Retinal pigment epithelial cell (primary cell): ENCODE measurements around the gene SLC17A7.

ENCODE experiments used
- DNase-seq: peaks from one replicate; pipeline ENCODE4 v3.0.0-alpha.2; 2010; ENCODE audit warnings: low read depth
- H3K4me3 ChIP-seq: 2 replicates; pipeline ENCODE4 v1.5.1; 2011; ENCODE audit warnings: mild to moderate bottlenecking, low read length, control low read depth, moderate library complexity
- TF ChIP-seq, protein P1 (sequence below): conservative IDR thresholded peaks from 2 replicates; pipeline ENCODE4 v1.5.1; 2011; ENCODE audit warnings: low read depth, low read length, control low read depth, inconsistent platforms

Gene SLC17A7

DNA sequence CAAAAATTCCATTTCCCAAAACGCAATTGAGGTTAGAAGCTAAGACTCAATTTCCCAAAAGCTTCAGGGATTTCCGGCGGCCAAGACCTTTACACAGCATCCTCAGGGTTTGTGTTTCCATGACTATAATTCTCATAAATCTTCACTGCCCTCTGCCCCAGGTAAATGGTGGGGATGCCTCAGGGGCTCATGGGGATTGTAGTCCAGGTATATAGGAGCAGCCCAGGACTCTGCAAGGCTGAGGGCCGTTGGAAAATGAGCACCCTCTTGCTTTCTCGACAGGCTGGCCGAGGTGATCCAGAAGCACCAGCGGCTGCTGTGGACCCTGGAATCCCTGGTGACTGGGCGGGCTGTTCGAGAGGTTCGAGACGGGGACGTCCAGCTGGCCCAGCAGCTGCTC, 18.1 kb upstream of the SLC17A7 start:
- TF ChIP-seq, protein P1, sequence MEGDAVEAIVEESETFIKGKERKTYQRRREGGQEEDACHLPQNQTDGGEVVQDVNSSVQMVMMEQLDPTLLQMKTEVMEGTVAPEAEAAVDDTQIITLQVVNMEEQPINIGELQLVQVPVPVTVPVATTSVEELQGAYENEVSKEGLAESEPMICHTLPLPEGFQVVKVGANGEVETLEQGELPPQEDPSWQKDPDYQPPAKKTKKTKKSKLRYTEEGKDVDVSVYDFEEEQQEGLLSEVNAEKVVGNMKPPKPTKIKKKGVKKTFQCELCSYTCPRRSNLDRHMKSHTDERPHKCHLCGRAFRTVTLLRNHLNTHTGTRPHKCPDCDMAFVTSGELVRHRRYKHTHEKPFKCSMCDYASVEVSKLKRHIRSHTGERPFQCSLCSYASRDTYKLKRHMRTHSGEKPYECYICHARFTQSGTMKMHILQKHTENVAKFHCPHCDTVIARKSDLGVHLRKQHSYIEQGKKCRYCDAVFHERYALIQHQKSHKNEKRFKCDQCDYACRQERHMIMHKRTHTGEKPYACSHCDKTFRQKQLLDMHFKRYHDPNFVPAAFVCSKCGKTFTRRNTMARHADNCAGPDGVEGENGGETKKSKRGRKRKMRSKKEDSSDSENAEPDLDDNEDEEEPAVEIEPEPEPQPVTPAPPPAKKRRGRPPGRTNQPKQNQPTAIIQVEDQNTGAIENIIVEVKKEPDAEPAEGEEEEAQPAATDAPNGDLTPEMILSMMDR = no peak
- DNase-seq = no peak
- H3K4me3 ChIP-seq = no peak overlapping the region

DNA sequence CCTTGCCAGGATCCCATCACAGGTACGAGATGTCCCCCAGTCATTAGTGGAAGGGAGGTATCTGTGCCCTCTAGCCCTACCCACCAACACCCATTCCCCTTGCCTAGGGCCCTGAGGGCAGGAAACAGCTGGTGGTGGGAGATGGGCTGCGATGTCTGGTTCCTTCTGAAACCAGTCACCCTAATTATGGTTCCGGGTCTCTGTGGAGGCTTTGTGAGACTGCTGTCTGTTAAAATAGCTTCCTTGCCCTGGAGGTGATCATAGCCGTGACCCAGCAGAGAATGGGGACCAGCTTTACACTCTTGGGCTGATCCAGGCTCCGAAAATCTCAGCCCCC, 17.2 kb upstream of the SLC17A7 start:
- H3K4me3 ChIP-seq = no peak overlapping the region
- DNase-seq = no peak
- TF ChIP-seq, protein P1 = no peak

DNA sequence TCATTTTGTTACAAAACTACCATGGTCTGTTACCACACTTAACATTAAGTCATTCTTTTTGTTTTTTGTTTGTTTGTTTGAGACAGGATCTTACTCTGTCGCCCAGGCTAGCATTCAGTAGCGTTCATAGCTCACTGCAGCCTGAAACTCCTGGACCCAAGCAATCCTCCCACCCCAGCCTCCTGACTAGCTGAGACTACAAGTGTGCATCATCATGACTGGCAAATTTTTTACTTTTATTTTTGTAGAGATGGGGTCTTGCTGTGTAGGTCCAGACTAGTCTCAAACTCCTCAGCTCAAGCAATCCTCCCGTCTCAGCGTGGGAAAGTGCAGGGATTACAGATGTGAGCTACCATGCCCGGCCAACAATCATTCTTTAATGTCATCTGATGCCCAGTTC, 15.0 kb upstream of the SLC17A7 start:
- TF ChIP-seq, protein P1 = no peak
- no peak overlapping the region for H3K4me3 ChIP-seq
- DNase-seq = no peak

DNA sequence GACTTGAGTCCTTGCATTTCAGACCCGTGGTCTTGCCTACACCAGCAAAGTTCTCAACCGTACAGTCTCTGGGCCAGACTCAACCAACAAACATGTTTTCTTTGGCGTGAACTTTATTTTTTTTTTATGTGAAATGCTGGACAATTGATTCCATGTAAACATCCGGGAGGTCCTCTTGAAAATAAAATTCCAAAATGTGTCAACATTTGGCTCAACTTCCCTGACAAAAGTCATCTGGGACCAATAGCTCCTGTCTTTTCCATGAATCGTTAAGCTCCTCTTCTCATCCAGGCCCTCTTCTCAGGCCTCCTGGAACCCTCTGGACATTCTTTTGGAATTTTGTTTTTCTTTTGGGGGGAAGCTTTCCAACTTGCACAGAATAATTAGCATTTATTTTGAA, 14.4 kb upstream of the SLC17A7 start:
- TF ChIP-seq, protein P1 = no peak
- H3K4me3 ChIP-seq = no peak overlapping the region
- no peak for DNase-seq

DNA sequence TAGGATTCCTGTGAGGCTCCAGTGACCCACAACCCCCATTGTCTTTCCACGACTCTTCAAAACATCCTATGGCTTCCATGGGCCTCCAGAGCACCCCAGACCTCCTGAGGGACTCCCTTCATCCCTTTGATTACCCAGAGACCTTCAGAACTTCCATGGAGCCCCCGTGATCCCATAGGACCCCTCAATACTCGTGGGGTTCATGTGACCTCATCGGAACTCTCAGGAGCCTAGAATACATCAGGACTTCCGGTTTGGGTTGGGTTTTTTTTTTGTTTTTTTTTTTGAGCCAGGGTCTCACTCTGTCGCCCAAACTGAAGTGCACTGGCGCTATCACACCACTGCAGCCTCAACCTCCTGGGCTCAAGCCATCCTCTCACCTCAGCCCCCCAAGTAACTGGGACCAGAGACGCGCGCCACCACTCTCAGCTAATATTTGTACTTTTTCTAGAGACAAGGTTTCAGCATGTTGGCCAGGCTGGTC, 12.5 kb upstream of the SLC17A7 start:
- TF ChIP-seq, protein P1 = no peak
- peak overlapping the region; percentile 81 for H3K4me3 ChIP-seq
- no peak for DNase-seq

DNA sequence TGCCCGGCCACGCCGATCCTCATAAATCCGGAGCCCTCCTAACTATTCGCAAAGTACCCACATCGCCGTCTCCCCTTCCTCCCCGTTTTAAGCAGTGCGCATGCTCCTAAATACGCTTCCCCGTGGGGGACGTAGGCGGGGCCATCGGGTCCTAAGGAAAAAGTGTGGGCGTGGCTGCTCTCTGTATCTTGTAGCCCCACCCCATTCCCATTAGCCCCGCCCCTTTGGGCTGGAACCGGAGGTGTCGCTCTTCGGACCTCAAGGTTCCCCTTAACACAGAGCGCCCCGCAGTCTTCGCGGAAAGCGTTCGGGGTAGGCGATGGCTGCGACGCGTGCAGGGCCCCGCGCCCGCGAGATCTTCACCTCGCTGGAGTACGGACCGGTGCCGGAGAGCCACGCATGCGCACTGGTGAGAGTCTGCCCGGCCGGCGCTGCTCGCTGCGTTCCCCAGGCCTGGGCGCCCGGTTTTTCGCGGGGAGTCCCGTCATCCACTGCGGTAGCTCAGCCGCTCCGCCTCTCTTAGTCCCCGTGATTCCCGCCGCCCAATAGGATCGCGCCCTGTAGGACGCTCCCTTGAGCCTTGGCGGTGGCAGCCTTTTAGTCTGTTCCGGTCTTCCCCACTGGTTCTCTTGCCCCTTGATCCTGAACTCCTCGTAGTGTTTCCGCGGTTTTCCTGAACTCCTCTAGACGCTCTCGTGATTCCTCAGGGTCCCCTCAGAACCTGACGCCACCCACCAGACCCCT, 11.9 kb upstream of the SLC17A7 start, which contains the start of gene ALDH16A1:
Gene ALDH16A1 (plus strand): TSS at position 213 of the 744 bp plus-strand sequence. CDS start 107 bp downstream, at position 320.
- peak; percentile 88 for DNase-seq
- H3K4me3 ChIP-seq = peak within 1 kb of the TSS; percentile 81
- TF ChIP-seq, protein P1 = no peak

DNA sequence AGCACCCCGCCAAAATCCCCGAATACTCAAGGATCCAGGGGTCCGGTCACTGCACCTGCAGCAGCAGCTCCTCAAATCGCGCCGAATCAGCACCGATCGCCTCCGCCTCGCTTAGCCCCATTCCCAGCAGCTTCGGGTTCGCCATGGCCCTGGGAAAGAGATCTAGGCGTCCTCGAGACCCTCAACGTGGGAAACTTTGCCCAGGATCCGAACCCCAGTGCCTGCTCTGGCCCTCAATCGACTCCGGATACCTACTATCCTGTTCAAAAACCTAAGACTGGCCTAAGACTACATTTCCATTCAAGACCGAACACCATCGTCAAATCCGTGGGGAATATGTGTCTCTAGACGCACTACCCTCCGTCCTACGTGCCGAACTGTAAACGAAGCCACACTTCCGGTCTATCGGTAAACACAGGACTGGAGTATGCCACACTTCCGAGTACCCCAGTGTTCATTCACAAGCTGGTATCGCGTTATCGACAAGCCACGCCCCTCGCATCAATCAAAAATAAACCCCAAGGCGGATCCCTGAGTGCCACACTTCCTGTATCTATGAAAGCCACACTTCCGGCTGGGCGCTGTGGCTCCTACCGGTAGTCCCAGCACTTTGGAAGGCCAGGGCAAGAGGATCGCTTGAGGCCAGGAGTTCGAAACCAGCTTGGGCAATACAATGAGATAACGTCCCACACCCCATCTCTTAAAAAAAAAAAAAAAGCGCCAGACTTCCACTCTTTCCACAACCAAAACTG, 10.3 kb upstream of the SLC17A7 start, which contains the start of gene PIH1D1:
Gene PIH1D1 (minus strand): TSS at position 385 of the 752 bp plus-strand sequence. CDS start 240 bp downstream, at position 145.
- TF ChIP-seq, protein P1 = peak; percentile 19
- peak within 1 kb of the TSS; percentile 81 for H3K4me3 ChIP-seq
- peak; percentile 98 for DNase-seq
